Esophagus squamous epithelium (tissue), 5 donors: ENCODE results near the gene ADRA2A. TPM values are rescaled to one million over a fixed set of nuclear protein-coding genes. Genes with fewer than 3 reads are reported as not detected.

Experiments used
- DNase-seq: peaks from one replicate; lab custom pipeline; 2025; lab: John Stamatoyannopoulos, UW
- H3K27ac ChIP-seq, 4 donors: fragments of 200-600 bp; sonication (generic); one replicate each; pipeline ENCODE4 v1.5.1; 2016 to 2019; ENCODE audit warnings: mild to moderate bottlenecking in 1 of 4
- H3K27me3 ChIP-seq, 4 donors: fragments of 200-600 bp; sonication (generic); 1 replicate in 3 of 4; 2 replicates in 1 of 4; pipeline versions ENCODE4 v1.5.1 to v1.6.0; 2017 to 2021; ENCODE audit warnings: antibody characterized with exemption in 1 of 4
- H3K36me3 ChIP-seq, 3 donors: fragments of 200-600 bp; sonication (generic); one replicate each; pipeline ENCODE4 v1.5.1; 2016 to 2019
- H3K4me1 ChIP-seq, 3 donors: fragments of 200-600 bp; sonication (generic); one replicate each; pipeline ENCODE4 v1.5.1; 2017 to 2019
- H3K4me3 ChIP-seq, 4 donors: fragments of 200-600 bp; sonication (generic); 1 replicate in 3 of 4; 2 replicates in 1 of 4; pipeline ENCODE4 v1.5.1; 2016 to 2019; ENCODE audit warnings: mild to moderate bottlenecking in 2 of 4, moderate library complexity in 1 of 4
- H3K9me3 ChIP-seq, 3 donors: fragments of 200-600 bp; sonication (generic); one replicate each; pipeline ENCODE4 v1.5.1; 2016 to 2019
- CTCF ChIP-seq, 6 experiments: fragments of 450-650 bp in 4 of 6; fragments of 200-600 bp in 2 of 6; sonication (generic) in 2 of 6; IDR thresholded peaks; one replicate each; pipeline ENCODE4 v1.5.1; 2016 to 2019; ENCODE audit warnings: antibody characterized with exemption in 6 of 6, mild to moderate bottlenecking in 4 of 6, moderate library complexity in 4 of 6
- POLR2A ChIP-seq, 4 donors: fragments of 450-650 bp; IDR thresholded peaks; one replicate each; pipeline ENCODE4 v1.6.1; 2017; ENCODE audit warnings: antibody characterized with exemption in 4 of 4, mild to moderate bottlenecking in 4 of 4, moderate library complexity in 3 of 4
- WGBS, 2 donors: methylation state at CpG; one replicate each; pipeline ENCODE4 v1.1.5; 2018; 5-methylcytosine and 5-hydroxymethylcytosine counted together
- intact Hi-C: fragments of 100-400 bp; cut with DNase I; formaldehyde crosslinking; loops from one replicate; pipeline ENCODE4 v1.15.0; 2022
- total RNA-seq, 4 donors: library from RNA; depleted of rRNA; stranded (reverse); fragments of >200 nt; gene quantifications; one replicate each; pipeline ENCODE4 v1.1.0, GENCODE V29; 2016
- donor health status: DM: yes; HTN: yes; CAD: no.

The ADRA2A gene
- total RNA-seq, 4 donors from 2014 or later, result 0.38 to 1.1 (median 0.40) TPM; not detected in 1

- Histone ChIP-seq H3K27ac (no peak overlapping the region), H3K9me3 (no peaks in the 10 kb centered on the region), H3K27me3 (peaks cover 0 to 1% (median 0%) of the 10 kb centered on the region in 4 donors), H3K4me1 (peaks cover 0 to 7% (median 0%) of the 10 kb centered on the region in 3 donors), H3K4me3 (no peak overlapping the region), H3K36me3 (no peaks in the 10 kb centered on the region)
- intact Hi-C loops, result no loop called here
- 54 to 85% methylated on average over 2 of the region's 2 CpGs for WGBS, 2 donors
- DNase-seq, result no peak
- TF ChIP-seq POLR2A (IDR thresholded peaks at IDR 0.05) (no peak), CTCF (IDR thresholded peaks at IDR 0.05) (no peak)
Measured at GRCh38 chr10:111125102-111125501, 48.3 kb downstream of the ADRA2A start.

GRCh38 chr10:111126077-111126476, 49.2 kb downstream of the ADRA2A start:
- intact Hi-C loops, result no loop called here
- no peak for DNase-seq
- 20 to 41% methylated on average over 2 of the region's 2 CpGs for WGBS, 2 donors

GRCh38 chr10:111127081-111127848, 50.4 kb downstream of the ADRA2A start:
- Histone ChIP-seq H3K9me3 (no peaks in the 10 kb centered on the region), H3K36me3 (no peaks in the 10 kb centered on the region), H3K27ac (no peak overlapping the region), H3K27me3 (peaks cover 0 to 6% (median 0%) of the 10 kb centered on the region in 4 donors), H3K4me3 (no peak overlapping the region), H3K4me1 (peaks cover 0 to 7% (median 0%) of the 10 kb centered on the region in 3 donors)
- WGBS, 2 donors, result 45 to 56% methylated on average over 4 of the region's 5 CpGs
- TF ChIP-seq POLR2A (IDR thresholded peaks at IDR 0.05) (no peak), CTCF (IDR thresholded peaks at IDR 0.05) (no peak)
- intact Hi-C loops, result no loop called here
- DNase-seq, result no peak

More at GRCh38 chr10:111126077-111126476, 49.2 kb downstream of the ADRA2A start:
- Histone ChIP-seq H3K4me3 (no peak overlapping the region), H3K4me1 (peaks cover 0 to 7% (median 0%) of the 10 kb centered on the region in 3 donors), H3K27me3 (peaks cover 0 to 6% (median 0%) of the 10 kb centered on the region in 4 donors), H3K36me3 (no peaks in the 10 kb centered on the region), H3K27ac (no peak overlapping the region), H3K9me3 (no peaks in the 10 kb centered on the region)
- no peak for TF ChIP-seq CTCF (IDR thresholded peaks at IDR 0.05)
- no peak for TF ChIP-seq POLR2A (IDR thresholded peaks at IDR 0.05)

- Histone ChIP-seq H3K4me3 (no peak overlapping the region), H3K4me1 (peaks cover 0 to 7% (median 0%) of the 10 kb centered on the region in 3 donors), H3K9me3 (no peaks in the 10 kb centered on the region), H3K27ac (no peak overlapping the region), H3K27me3 (peaks cover 0 to 6% (median 0%) of the 10 kb centered on the region in 4 donors), H3K36me3 (no peaks in the 10 kb centered on the region)
- WGBS, 2 donors, result 49% methylated on average over 11 to 12 of the region's 15 CpGs
- no peak for DNase-seq
- intact Hi-C loops, result no loop called here
- TF ChIP-seq POLR2A (IDR thresholded peaks at IDR 0.05) (no peak), CTCF (IDR thresholded peaks at IDR 0.05) (no peak)
Measured at GRCh38 chr10:111128331-111129180, 51.7 kb downstream of the ADRA2A start.
